ENCODE data around the gene COL8A1.
A peak's percentile ranks its signal among the peaks of the same experiment; 100 is the strongest.

DNA sequence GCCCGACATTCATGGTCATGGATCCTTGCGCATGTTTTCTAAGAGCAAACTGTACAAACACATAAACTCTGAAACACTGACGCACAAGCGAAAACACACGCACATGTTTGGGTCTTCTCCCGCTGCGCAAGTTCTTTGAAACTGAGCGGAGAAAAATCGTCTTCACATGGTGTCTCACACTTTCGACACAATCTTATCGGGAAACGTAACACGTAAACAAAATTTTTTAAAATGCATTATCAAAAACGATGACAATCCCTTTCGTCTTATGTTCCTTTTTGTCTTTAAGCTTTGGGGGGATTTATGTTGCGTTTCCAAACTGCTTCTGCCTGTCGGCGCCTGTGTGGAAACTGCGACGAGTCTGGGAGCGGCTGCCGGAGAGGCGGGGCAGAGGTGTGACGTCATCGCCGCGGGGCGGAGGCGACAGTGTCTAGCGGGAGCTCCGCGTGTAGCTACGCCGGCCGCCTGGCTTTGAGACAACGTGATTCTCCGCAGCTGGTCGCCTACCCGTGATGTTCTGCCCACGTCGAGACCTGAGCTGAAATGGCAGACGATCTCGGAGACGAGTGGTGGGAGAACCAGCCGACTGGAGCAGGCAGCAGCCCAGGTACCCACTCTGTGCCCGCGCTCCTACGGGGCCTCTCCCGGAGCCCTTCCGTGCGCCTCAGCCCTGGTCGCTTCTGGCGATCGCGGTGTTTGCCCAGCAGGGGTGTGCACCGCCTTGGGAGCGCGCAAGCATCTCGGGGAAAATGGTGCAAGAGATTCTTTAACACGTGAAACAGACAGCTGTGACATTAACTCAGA lies 179.2 kb downstream of the COL8A1 start, which contains the start of gene CMSS1:
- TF ChIP-seq, protein P1, sequence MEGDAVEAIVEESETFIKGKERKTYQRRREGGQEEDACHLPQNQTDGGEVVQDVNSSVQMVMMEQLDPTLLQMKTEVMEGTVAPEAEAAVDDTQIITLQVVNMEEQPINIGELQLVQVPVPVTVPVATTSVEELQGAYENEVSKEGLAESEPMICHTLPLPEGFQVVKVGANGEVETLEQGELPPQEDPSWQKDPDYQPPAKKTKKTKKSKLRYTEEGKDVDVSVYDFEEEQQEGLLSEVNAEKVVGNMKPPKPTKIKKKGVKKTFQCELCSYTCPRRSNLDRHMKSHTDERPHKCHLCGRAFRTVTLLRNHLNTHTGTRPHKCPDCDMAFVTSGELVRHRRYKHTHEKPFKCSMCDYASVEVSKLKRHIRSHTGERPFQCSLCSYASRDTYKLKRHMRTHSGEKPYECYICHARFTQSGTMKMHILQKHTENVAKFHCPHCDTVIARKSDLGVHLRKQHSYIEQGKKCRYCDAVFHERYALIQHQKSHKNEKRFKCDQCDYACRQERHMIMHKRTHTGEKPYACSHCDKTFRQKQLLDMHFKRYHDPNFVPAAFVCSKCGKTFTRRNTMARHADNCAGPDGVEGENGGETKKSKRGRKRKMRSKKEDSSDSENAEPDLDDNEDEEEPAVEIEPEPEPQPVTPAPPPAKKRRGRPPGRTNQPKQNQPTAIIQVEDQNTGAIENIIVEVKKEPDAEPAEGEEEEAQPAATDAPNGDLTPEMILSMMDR (IDR thresholded peaks at IDR 0.05), result peak in 1 of 3 experiments; percentile 34
- TF ChIP-seq POLR2A (IDR thresholded peaks at IDR 0.05), result peak in 1 of 2 donors; percentile 29
- TF ChIP-seq POLR2AphosphoS5 (IDR thresholded peaks at IDR 0.05; ENCODE audit: insufficient read depth in 1 of 2, low read depth in 1 of 2), result peak; percentile 89 to 91

Data from vagina (tissue), 2 donors.